ENCODE measurements around the gene AK5.

DNA sequence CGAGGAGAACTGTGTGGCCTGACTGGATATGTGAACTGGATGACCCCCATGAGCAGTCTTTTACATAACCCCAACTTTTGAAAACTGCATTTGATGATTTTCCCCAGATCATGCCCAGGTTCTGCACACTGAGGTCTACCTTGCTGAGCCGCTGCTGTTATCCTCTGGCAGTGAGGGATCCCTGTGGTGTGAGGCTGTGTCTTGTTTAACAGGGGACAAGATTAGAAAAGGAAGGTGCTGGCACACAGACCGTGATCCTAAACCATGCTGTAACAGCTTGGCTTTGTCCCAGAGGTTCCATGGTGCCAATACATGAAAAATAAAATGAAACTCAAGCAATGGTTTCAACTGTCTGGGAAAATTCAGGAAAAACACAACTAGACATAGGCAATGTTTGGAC is 266.5 kb downstream of the AK5 start:
- TF ChIP-seq, protein P1, sequence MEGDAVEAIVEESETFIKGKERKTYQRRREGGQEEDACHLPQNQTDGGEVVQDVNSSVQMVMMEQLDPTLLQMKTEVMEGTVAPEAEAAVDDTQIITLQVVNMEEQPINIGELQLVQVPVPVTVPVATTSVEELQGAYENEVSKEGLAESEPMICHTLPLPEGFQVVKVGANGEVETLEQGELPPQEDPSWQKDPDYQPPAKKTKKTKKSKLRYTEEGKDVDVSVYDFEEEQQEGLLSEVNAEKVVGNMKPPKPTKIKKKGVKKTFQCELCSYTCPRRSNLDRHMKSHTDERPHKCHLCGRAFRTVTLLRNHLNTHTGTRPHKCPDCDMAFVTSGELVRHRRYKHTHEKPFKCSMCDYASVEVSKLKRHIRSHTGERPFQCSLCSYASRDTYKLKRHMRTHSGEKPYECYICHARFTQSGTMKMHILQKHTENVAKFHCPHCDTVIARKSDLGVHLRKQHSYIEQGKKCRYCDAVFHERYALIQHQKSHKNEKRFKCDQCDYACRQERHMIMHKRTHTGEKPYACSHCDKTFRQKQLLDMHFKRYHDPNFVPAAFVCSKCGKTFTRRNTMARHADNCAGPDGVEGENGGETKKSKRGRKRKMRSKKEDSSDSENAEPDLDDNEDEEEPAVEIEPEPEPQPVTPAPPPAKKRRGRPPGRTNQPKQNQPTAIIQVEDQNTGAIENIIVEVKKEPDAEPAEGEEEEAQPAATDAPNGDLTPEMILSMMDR (IDR thresholded peaks at IDR 0.05) = no peak
- TF ChIP-seq POLR2A (IDR thresholded peaks at IDR 0.05) (no peak), EP300 (IDR thresholded peaks at IDR 0.05) (no peak)

Data from tibial nerve (tissue), 4 donors.